NCI-H2171 treated with DMSO at 0.1 percent for 48 hours (cell line): ENCODE results near the gene TGM1.
"Not testable (repeated sequence)": the region's sequence is repeated elsewhere in the genome, so short reads cannot be mapped to it uniquely, and the experiment has no call there.

Experiments
- DNase-seq: peaks from one replicate; lab custom pipeline; 2025; lab: John Stamatoyannopoulos, UW

Gene TGM1

DNA sequence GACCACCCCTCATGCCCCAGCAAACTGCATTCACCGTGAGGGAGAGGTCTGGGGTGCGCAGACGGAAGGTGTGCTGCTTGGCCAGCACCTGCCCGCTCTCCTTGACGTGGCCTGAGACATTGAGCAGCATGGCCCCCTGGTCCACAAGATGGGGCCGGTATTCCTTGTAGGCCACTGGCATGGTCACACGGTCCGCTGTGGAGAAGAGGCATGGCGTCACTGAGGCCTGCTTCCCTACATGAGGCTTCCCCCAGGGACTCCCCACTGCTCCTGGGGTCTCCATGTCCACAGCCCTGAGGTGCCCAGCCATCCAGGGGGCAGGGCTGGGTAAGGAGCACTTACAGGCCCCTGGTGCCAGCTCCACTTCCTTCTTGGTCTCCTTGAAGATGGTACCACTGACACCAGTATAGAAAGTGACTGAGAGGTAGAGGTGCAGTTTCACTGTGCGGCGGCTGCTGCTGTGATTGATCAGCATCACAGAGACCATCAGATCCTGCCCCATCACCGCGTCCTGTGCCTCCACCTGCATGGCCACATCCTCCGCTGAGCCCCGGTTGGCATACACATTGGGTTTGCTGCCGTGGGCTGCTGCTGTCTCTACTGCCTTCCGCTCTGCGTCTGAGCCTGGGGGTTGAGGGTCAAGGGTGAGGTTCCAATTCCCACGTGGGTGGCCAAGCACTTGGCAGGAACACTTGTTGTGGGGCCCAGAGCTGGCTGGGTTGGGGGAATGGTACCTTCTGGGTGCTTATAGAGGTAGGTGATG lies 8.2 kb downstream of the TGM1 start:
- no peak for DNase-seq

GRCh38 chr14:24253936-24254335 lies 9.0 kb downstream of the TGM1 start:
- no peak for DNase-seq

DNA sequence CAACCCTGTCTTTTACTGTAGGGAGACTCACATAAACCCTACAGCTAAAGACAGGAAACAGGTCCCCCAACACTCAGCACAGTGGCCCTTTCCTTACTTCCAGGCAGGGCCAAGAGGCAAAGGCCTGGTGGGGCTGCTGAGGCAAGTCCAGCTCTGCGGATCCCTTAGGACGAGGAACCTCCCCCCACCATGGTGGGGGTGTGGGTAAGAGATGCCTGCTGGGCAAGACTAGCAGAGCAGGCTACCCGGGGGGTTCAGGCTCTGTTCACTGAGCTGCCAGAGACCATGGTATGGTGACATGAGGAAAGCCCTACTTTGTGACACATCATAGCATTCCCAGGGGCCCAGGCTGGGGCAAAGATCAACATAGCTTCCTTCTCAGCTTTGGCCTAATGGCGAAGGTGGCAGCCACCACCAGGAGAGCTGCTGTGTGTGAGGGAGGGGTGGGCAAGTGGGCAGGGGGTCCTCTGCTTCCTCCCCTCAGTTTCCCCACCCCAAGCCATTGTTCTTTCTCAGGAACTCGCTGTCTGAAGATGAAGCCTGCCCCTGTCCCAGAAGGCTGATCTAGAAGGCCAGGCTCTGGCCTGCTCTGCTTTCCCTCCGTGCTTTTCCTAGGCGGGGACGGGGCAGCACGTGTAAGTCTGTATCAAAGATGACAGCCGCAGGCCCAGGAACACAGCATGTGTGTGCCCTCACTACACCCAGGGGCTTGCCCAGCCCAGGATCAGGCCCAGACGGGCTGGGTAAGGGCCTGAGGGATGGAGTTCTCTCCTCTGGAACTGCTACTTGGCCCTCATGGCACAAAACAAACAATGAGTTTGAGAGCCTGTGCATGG lies 10.5 kb downstream of the TGM1 start:
- DNase-seq = no peak

DNA sequence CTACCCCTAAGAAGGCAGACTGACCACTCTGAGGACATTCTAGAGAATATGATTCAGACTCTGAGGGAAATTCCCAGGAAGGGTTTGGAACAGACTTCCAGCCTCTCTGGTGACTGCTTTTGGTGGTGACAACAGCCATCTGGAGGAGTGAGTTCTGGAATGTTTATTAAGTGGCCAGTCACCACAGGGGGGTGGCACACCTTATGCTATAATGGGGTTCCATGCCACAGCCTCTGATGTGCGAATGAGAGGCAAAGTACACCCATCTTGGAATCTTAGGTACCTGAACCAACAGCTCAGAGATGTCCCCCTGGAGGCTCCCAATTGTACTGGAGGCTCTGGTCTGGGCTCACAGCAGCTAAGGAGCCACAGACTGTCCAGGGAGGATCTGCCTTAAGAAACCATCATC lies 11.1 kb downstream of the TGM1 start:
- no peak for DNase-seq

DNA sequence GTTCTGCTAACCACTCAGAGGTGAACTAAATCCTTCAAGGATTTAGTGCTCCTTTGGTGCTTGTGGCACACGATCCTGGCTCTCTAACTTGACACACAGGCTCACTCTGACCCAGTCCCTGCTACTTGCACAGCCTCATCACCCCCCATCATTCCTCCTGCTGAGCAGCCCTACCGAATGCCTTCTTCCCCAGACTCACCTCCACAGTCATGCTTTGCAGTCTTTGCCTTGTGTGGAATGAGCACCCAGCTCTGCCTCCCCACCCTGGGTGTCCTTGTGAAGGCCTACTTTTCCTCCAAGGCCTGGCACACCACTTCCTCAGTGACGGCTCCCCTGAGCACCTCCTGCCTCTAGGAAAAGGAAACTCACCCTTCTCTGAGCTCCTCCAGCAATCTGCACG lies 12.6 kb downstream of the TGM1 start:
- DNase-seq = no peak

DNA sequence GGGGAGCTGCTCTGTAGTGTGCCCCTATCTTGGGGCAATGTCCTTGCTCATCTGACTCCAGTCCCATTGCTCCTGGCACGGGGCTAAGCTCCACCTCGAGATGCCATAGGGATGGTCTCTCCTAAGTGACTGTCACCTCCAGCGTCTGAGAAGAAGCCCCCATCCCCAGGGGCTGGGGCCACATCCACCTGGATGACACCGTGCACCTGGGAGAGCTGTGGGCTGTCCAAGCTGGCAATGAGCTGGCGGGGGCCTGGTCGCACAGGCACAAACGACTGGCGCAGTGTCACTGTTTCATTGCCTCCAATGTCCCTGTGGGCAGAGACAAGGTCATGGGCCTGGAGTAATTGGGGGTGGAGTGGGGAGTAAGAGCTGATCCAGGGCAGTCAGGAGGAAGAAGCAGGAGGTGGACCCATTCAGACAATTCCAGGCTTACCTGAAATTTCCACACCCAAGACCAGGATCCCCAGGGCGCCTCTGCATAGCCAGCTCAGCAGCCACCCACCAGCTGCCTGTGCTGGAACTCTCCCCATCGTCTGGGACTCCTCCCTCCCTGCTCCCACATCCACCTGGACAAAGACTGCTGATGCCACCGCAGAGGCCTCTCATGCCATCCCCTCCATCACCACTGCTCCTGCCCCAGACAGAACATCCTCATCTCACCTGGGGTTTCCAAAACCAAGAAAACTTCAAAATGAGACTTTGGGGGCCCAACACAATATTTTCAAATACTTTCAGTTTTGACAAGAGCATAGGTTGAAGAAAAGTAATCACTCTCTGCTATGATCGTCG lies 13.6 kb downstream of the TGM1 start:
- DNase-seq = no peak

DNA sequence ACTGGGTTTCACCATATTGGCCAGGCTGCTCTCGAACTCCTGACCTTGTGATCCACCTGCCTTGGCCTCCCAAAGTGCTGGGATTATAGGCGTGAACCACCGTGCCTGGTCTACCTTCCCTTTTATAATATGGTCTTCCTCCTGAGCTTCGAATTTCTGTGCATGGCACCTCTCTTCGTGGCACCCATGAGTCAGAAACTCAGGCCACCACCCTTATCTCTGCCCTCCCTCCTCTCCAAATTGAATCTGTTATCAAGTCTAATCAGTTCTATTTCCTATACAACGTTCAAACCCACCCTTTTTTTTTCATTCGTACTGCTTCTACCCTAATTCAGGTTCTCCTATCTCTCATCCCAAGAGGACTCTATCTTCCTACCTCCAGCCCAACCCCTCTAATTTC lies 15.6 kb downstream of the TGM1 start:
- DNase-seq = no peak

DNA sequence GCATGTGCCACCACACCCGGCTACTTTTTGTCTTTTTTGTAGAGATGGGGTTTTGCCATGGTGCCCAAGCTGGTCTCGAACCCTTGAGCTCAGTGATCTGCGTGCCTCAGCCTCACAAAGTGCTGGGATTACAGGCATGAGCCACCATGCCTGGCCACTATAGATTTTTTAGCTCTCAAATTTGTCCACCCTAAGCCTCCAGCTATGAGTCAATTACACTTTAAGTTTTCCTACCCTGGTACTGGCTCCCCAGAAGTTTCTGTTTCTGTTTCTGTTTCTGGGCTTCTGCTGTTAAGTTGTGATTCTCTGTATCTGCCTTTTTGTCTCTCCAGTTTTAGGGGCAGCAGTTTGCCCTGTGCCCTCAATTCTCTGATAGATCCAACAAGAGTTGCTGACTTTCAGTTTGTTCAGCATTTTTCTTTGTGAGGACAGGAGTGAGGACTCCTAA lies 16.2 kb downstream of the TGM1 start:
- DNase-seq = no peak

- not testable (repeated sequence) for DNase-seq
Measured at GRCh38 chr14:24245350-24245749, 17.6 kb downstream of the TGM1 start.

DNA sequence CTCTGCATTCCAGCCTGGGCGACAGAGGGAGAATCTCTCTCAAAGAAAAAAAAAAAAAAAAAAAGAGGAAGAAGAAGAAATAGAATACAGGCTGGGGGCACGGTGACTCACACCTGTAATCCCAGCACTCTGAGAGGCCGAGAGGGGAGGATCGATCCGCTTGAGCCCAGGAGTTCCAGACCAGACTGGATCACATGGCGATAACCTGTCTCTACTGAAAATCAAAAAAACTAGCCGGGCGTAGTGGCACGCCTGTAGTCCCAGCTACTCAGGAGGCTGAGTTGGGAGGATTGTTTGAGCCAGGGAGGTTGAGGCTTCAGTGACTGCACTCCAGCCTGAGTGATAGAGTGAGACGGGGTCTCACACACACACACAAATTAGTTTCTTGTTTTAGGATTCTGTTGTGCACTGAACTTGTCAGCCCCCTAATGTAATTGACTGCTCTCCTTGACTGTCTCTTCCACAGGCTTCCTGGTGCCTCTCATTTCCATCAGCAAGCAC lies 19.6 kb downstream of the TGM1 start:
- DNase-seq = peak; percentile 42

GRCh38 chr14:24241829-24242443 lies 21.0 kb downstream of the TGM1 start:
- DNase-seq = no peak

DNA sequence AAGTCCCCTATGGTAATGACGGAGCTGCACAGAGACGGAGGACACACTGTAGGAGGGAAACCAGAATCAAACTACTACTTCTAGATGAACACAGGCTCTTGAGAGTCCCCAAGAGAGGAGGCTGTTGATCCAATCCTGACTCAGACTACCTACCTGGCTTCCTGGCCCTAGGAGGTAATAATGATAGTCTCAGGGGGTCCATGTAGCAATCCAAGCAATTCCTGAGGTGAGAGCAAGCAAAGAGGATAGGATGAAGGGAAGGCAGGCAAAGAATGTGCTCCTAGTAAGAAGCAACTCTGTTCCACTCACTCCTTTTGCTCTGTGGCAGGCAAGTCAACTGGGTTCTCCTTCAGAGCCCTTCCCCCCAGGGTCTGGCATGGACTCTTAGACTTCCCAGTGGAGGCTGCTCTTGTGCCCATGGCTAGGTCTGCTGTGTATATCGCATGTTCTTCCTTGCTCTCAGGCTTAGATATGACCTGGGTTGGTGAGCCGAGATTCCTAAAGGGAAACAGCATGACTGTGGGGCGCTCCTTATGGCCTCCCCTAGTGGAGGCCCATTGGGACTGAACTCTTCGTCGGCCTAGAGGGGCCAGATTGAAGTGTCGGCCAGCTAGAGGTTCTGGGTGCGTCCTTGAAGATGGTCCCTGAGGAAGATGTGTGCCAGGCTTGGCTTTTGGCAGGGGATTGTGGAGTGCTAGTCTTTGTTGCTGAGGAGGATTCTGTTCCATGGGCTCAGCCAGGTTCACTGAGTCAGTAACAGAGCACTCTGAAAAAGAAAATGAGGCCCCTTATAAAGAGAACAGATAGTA lies 22.7 kb downstream of the TGM1 start:
- no peak for DNase-seq

DNA sequence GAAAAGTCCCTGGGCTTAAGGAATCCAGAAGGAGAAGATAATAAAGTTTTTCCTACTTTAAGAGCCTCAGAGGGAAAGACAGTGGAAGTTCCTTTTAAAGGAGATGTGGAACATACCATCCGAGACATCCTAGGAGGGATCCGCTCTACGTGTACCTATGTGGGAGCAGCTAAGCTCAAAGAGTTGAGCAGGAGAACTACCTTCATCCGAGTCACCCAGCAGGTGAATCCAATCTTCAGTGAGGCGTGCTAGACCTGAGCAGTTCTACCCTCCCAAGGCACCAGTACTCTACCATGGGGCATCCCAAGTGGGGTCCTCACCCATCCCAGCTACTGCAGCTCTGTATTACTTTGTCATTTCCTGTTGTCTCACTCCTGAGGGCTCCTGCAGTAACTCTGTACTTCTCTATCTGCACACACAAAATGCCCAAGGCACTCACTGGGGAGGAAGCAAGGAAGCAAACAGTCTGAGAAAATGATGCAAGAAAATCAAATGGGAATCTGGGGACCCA lies 24.4 kb downstream of the TGM1 start:
- no peak for DNase-seq

DNA sequence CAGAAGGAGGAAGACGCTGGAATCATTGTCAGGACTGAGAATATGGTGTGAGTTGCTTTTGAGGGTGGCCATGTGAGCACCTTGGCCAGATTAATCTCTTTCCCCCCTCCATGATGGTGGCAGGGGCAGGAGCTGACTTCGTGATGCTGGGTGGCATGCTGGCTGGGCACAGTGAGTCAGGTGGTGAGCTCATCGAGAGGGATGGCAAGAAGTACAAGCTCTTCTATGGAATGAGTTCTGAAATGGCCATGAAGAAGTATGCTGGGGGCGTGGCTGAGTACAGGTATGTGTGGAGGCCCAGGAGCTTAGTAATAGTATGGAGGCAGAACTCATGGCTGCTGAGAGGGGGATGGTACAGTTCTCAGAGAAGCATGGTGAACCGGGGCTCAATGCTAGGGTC lies 24.9 kb downstream of the TGM1 start:
- DNase-seq = no peak

- no peak for DNase-seq
Measured at GRCh38 chr14:24237463-24237955, 25.5 kb downstream of the TGM1 start.

DNA sequence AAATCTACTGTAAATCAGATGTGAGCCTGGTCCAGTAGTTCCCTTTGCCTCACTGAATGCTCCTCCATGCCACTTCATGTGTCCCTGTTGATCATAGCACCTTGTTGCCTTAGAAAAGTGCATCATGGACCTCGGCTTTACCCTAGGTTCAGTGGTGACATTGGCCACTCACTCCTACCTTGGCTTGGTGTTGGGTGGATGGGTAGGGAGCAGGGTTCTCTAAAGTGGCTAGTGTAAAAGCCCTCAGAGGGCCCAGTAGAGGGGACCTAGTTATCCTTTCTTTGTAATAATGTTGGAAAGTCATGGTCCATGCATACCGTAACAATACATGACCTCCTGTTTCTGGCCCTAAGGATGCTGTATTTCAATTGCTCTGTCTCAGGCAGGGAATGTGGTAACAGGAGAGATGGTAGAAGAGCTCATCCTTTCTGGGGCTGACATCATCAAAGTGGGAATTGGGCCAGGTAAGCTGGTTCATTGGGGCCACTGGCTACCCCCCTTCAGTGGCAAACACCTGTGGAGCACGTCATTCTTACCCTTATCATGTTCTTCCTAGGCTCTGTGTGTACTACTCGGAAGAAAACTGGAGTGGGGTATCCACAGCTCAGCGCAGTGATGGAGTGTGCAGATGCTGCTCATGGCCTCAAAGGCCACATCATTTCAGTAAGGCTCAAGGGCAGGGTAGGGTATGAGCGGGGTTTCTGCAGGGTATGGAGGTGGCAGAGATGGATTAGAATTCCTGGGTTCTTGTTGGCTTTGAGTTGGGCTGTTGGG lies 26.1 kb downstream of the TGM1 start:
- DNase-seq = no peak

DNA sequence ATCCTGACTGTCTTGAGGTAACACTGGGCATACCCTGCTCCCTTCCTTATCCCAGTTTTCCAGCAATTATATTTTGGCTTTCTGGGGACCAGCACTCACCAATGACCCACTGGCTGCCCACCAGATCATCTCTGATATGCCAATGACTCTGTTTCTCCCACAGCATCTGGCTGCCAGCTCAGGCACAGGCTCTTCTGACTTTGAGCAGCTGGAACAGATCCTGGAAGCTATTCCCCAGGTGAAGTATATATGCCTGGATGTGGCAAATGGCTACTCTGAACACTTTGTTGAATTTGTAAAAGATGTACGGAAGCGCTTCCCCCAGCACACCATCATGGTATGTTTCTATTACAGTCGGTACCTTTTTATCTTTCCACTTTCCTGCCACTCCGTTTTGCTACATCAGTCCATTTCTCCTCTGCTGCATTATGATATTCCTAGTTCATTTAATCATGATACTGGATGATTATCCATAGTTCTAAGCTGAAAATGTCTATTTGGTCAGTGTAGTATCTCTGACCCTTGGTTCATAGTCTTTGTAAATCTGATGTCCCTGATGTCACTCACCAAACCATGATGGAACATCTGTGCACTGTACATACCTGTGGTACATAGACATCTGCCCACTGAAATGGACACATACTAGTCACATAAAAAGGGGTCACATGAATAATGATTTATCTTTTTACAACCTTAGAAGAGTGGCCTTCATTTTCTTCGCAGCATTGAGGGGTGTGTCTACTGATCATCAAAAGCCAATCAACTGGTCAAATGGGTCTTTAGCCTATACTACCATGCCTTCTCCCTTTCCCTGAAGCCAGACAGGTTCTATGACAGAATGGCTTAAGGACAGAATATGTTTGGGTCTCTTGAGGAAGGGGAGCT lies 26.9 kb downstream of the TGM1 start:
- DNase-seq = no peak

DNA sequence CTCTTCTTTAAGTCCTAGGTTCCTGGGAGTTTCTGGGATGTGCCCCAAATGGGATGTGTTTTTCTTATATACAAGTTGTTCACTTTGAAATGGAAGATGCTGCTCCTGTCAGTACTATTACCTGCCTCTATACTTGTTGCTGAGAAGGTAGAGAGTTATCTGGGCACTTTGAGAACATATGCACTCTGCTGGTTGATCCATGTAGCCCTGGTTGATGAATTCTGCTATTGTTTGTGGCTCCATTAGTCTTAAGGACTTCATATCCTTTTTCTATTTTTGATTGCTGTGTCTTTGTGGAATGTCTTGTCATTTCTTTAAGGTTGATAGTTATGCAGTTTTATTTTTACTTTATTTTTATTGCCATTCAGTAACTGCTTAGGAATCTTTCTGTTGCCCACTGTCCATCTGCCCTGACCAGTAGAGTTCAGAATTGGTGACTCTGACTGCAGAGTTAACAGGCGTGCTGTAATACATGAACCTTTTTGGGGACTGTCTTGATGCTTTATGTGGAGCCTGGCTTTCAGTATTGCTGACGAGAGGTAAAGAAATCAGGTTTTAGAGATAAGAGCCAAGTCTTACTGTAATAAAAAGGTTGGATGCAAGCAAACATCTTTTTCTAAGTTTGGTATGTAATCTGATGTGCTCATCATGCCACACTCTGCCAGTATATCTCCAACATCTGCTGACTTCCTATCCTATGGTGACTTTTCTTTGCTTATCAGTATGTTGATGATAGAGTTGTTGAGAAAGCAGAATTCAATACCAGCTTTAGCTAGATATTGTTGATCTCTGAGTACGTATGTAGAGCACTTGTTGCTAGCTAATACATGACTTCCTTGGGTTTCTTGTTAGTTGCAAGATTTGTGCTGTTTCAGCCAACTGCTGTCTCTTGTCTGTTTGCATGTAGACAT lies 28.6 kb downstream of the TGM1 start:
- DNase-seq = no peak
